Activated CD4-positive, alpha-beta T cell treated with anti-CD3 and anti-CD28 coated beads for 48 hours (primary cell): ENCODE data around the gene SCAMP2.
A peak's percentile ranks its signal among the peaks of the same experiment; 100 is the strongest.

Experiments
- DNase-seq: peaks from one replicate; pipeline ENCODE4 v3.0.0-alpha.2; 2020

SCAMP2 gene

GRCh38 chr15:74815961-74816360 is 57.2 kb downstream of the SCAMP2 start:
- no peak for DNase-seq

GRCh38 chr15:74815121-74815934 is 57.8 kb downstream of the SCAMP2 start:
- DNase-seq, result no peak

GRCh38 chr15:74812533-74812932 is 60.6 kb downstream of the SCAMP2 start, which contains the start of gene LMAN1L:
LMAN1L (plus strand) TSS chr15:74812835; CDS start chr15:74812855, 20 bp downstream.
- no peak for DNase-seq

- DNase-seq, result no peak
These were observed 63.2 kb downstream of the SCAMP2 start for GRCh38 chr15:74809956-74810355.

- DNase-seq, result no peak
These were observed 63.9 kb downstream of the SCAMP2 start for GRCh38 chr15:74809242-74809641.

- no peak for DNase-seq
These were observed 64.3 kb downstream of the SCAMP2 start for GRCh38 chr15:74808840-74809229.

- no peak for DNase-seq
These were observed 64.9 kb downstream of the SCAMP2 start for GRCh38 chr15:74808078-74808839.

GRCh38 chr15:74807282-74807681 is 65.9 kb downstream of the SCAMP2 start:
- DNase-seq, result no peak

- no peak for DNase-seq
These were observed 68.2 kb downstream of the SCAMP2 start for GRCh38 chr15:74804935-74805334.

GRCh38 chr15:74802862-74803447 is 70.2 kb downstream of the SCAMP2 start:
- DNase-seq, result no peak

- DNase-seq, result no peak
These were observed 70.9 kb downstream of the SCAMP2 start for GRCh38 chr15:74802290-74802689.

GRCh38 chr15:74801311-74801997 is 71.7 kb downstream of the SCAMP2 start:
- no peak for DNase-seq

- DNase-seq, result no peak
These were observed 72.5 kb downstream of the SCAMP2 start for GRCh38 chr15:74800559-74801094.

- DNase-seq, result peak; percentile 90
These were observed 73.2 kb downstream of the SCAMP2 start for GRCh38 chr15:74799856-74800558.

- peak; percentile 45 for DNase-seq
These were observed 73.8 kb downstream of the SCAMP2 start for GRCh38 chr15:74799255-74799855.

- DNase-seq, result no peak
These were observed 74.5 kb downstream of the SCAMP2 start for GRCh38 chr15:74798388-74799254.

GRCh38 chr15:74795966-74796625 is 77.1 kb downstream of the SCAMP2 start:
- DNase-seq, result peak; percentile 68

GRCh38 chr15:74794970-74795349 is 78.2 kb downstream of the SCAMP2 start:
- DNase-seq, result no peak

GRCh38 chr15:74794248-74794969 is 78.8 kb downstream of the SCAMP2 start:
- peak; percentile 22 for DNase-seq
